Liver (tissue), 9 donors: ENCODE results near the gene PIP4K2A. TPM values are rescaled to one million over a fixed set of nuclear protein-coding genes. Genes with fewer than 3 reads are reported as not detected.

Experiments
- DNase-seq: peaks from one replicate; pipeline ENCODE4 v3.0.0-alpha.2; 2017; ENCODE audit warnings: low spot score
- H3K27ac ChIP-seq, 2 donors: one replicate each; pipeline ENCODE4 v1.7.0; 2013; ENCODE audit warnings: inconsistent platforms in 2 of 2, low read length in 2 of 2, control low read depth in 1 of 2, low read depth in 1 of 2, mild to moderate bottlenecking in 1 of 2
- H3K27me3 ChIP-seq, 4 donors: one replicate each; pipeline versions ENCODE4 v1.6.1 to v1.7.0; 2013; ENCODE audit warnings: low read length in 3 of 4, inconsistent platforms in 1 of 4, mild to moderate bottlenecking in 1 of 4, moderate library complexity in 1 of 4; ENCODE audit not compliant: control insufficient read depth in 4 of 4, insufficient read depth in 4 of 4
- H3K36me3 ChIP-seq, 4 donors: one replicate each; pipeline versions ENCODE4 v1.6.1 to v1.7.0; 2013; ENCODE audit warnings: low read length in 3 of 4, mild to moderate bottlenecking in 3 of 4, low read depth in 1 of 4, moderate library complexity in 1 of 4; ENCODE audit not compliant: control insufficient read depth in 4 of 4, insufficient read depth in 3 of 4
- H3K4me1 ChIP-seq, 4 donors: one replicate each; pipeline versions ENCODE4 v1.6.1 to v1.7.0; 2013; ENCODE audit warnings: low read length in 3 of 4, mild to moderate bottlenecking in 3 of 4, moderate library complexity in 1 of 4; ENCODE audit not compliant: control insufficient read depth in 4 of 4, insufficient read depth in 4 of 4
- H3K4me3 ChIP-seq, 3 donors: one replicate each; pipeline versions ENCODE4 v1.6.1 to v1.7.0; 2013; ENCODE audit warnings: low read length in 3 of 3, control low read depth in 1 of 3, low read depth in 1 of 3, mild to moderate bottlenecking in 1 of 3
- H3K9ac ChIP-seq, 2 donors: one replicate each; pipeline ENCODE4 v1.7.0; 2013; ENCODE audit warnings: low read length in 2 of 2, mild to moderate bottlenecking in 2 of 2, moderate library complexity in 2 of 2, control low read depth in 1 of 2, low read depth in 1 of 2
- H3K9me3 ChIP-seq, 4 donors: one replicate each; pipeline versions ENCODE4 v1.6.1 to v1.7.0; 2013; ENCODE audit warnings: low read length in 3 of 4; ENCODE audit not compliant: control insufficient read depth in 4 of 4
- EGR1 ChIP-seq, 2 donors: IDR thresholded peaks; 2 replicates each; pipeline ENCODE4 v1.6.1; 2016 to 2018; ENCODE audit warnings: antibody characterized with exemption in 2 of 2, low read depth in 2 of 2
- FOXA2 ChIP-seq: IDR thresholded peaks from 2 replicates; pipeline ENCODE4 v1.6.1; 2016; ENCODE audit warnings: antibody characterized with exemption
- GABPA ChIP-seq, 2 donors: IDR thresholded peaks in 1 of 2; conservative IDR thresholded peaks in 1 of 2; 2 replicates each; pipeline ENCODE4 v1.6.1; 2016; ENCODE audit warnings: antibody characterized with exemption in 2 of 2, mild to moderate bottlenecking in 1 of 2, moderate library complexity in 1 of 2
- HNF4A ChIP-seq, 2 donors: conservative IDR thresholded peaks; 2 replicates each; pipeline ENCODE4 v1.6.1; 2016; ENCODE audit warnings: antibody characterized with exemption in 2 of 2, mild to moderate bottlenecking in 2 of 2
- JUND ChIP-seq, 2 donors: IDR thresholded peaks; 2 replicates each; pipeline ENCODE4 v1.6.1; 2016; ENCODE audit warnings: antibody characterized with exemption in 2 of 2
- NR2F2 ChIP-seq: IDR thresholded peaks from 2 replicates; pipeline ENCODE4 v1.6.1; 2016; ENCODE audit warnings: antibody characterized with exemption
- RAD21 ChIP-seq, 2 donors: IDR thresholded peaks; 2 replicates each; pipeline ENCODE4 v1.6.1; 2016; ENCODE audit warnings: antibody characterized with exemption in 2 of 2, mild to moderate bottlenecking in 2 of 2
- SP1 ChIP-seq: IDR thresholded peaks from 2 replicates; pipeline ENCODE4 v1.6.1; 2018; ENCODE audit warnings: antibody characterized with exemption, mild to moderate bottlenecking
- TAF1 ChIP-seq: conservative IDR thresholded peaks from 2 replicates; pipeline ENCODE4 v1.6.1; 2016; ENCODE audit warnings: antibody characterized with exemption, mild to moderate bottlenecking
- YY1 ChIP-seq: IDR thresholded peaks from 2 replicates; pipeline ENCODE4 v1.6.1; 2016; ENCODE audit warnings: antibody characterized with exemption, mild to moderate bottlenecking
- ZBTB33 ChIP-seq: IDR thresholded peaks from 2 replicates; pipeline ENCODE4 v1.6.1; 2016; ENCODE audit warnings: antibody characterized with exemption
- WGBS: extraction: QIAGEN DNeasy Blood & Tissue Kit; methylation state at CpG from one replicate; pipeline ENCODE4 v1.1.7; 2013; 5-methylcytosine and 5-hydroxymethylcytosine counted together
- polyA plus RNA-seq, 2 donors: library from polyadenylated mRNA; stranded (reverse) in 1 of 2; unstranded in 1 of 2; fragments of 200-250 nt in 1 of 2; fragments of >200 nt in 1 of 2; fragmentation: Nextera tagmentation in 1 of 2; extraction: Ambion mirVana in 1 of 2; gene quantifications; one replicate each; pipeline versions ENCODE4 v1.2.1 to v1.2.3, GENCODE V29; 2013 to 2015
- total RNA-seq, 2 donors: library from RNA; depleted of rRNA; stranded (reverse); fragments of >200 nt; gene quantifications; one replicate each; pipeline ENCODE4 v1.2.3, GENCODE V29; 2014
- TF ChIP-seq, protein P1 (sequence below): IDR thresholded peaks from 2 replicates; pipeline ENCODE4 v1.6.1; 2016; ENCODE audit warnings: antibody characterized with exemption, mild to moderate bottlenecking
- TF ChIP-seq, protein P2 (sequence below): fragments of 150-350 bp; IDR thresholded peaks from 2 replicates; pipeline ENCODE4 v1.5.1; 2017; ENCODE audit warnings: improper control_type of control experiment, low read depth, low read length; ENCODE audit not compliant: missing input control
- donor health status: healthy.
- donor health status: healthy.
- donor health status: healthy.
- donor health status: healthy.
- donor health status: healthy.

The PIP4K2A gene
- total and polyA plus RNA-seq, 4 donors: 6.4 to 53.7 (median 8.6) TPM

DNA sequence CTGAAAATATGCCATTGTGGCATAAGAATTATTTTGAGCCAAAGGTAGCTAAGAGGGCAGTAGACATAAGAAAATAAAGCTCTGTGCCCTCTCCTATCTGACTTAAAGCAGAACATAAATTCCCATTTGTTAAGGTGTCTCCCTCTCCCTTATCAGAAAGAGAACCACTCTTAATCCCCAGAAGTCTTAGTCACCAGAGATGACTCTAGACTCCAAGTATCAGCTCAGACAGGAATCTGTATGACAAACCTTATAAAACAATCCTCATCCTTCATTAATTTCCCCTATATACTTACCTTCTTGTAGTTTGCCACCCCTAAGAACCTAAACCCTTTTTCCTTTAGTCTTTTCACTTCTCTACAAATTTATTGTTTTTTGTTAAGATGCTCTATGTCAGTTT is 21.8 kb upstream of the PIP4K2A start:
- H3K27me3 ChIP-seq: no peaks in the 10 kb centered on the region
- TF ChIP-seq, protein P1, sequence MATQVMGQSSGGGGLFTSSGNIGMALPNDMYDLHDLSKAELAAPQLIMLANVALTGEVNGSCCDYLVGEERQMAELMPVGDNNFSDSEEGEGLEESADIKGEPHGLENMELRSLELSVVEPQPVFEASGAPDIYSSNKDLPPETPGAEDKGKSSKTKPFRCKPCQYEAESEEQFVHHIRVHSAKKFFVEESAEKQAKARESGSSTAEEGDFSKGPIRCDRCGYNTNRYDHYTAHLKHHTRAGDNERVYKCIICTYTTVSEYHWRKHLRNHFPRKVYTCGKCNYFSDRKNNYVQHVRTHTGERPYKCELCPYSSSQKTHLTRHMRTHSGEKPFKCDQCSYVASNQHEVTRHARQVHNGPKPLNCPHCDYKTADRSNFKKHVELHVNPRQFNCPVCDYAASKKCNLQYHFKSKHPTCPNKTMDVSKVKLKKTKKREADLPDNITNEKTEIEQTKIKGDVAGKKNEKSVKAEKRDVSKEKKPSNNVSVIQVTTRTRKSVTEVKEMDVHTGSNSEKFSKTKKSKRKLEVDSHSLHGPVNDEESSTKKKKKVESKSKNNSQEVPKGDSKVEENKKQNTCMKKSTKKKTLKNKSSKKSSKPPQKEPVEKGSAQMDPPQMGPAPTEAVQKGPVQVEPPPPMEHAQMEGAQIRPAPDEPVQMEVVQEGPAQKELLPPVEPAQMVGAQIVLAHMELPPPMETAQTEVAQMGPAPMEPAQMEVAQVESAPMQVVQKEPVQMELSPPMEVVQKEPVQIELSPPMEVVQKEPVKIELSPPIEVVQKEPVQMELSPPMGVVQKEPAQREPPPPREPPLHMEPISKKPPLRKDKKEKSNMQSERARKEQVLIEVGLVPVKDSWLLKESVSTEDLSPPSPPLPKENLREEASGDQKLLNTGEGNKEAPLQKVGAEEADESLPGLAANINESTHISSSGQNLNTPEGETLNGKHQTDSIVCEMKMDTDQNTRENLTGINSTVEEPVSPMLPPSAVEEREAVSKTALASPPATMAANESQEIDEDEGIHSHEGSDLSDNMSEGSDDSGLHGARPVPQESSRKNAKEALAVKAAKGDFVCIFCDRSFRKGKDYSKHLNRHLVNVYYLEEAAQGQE: no peak
- H3K4me3 ChIP-seq: no peak overlapping the region
- no peak for DNase-seq
- no peaks in the 10 kb centered on the region for H3K9me3 ChIP-seq
- H3K36me3 ChIP-seq: no peaks in the 10 kb centered on the region
- no peak overlapping the region for H3K9ac ChIP-seq
- H3K4me1 ChIP-seq: peaks cover 0 to 2% (median 0%) of the 10 kb centered on the region in 4 donors
- H3K27ac ChIP-seq: no peak overlapping the region

- TF ChIP-seq EGR1 (IDR thresholded peaks at IDR 0.05; ENCODE audit: low read depth in 2 of 2) (no peak), NR2F2 (no peak), FOXA2 (no peak), HNF4A (conservative IDR thresholded peaks at IDR 0.05) (no peak)
- H3K27ac ChIP-seq: no peak overlapping the region
- H3K9ac ChIP-seq: no peak overlapping the region
- H3K9me3 ChIP-seq: no peaks in the 10 kb centered on the region
- H3K36me3 ChIP-seq: no peaks in the 10 kb centered on the region
- H3K4me1 ChIP-seq: peaks cover 0 to 2% (median 0%) of the 10 kb centered on the region in 4 donors
- H3K27me3 ChIP-seq: no peaks in the 10 kb centered on the region
- no peak overlapping the region for H3K4me3 ChIP-seq
- 84% methylated on average over 3 of the region's 3 CpGs for WGBS
- no peak for DNase-seq
Measured at GRCh38 chr10:22733992-22734391, 19.6 kb upstream of the PIP4K2A start.

GRCh38 chr10:22727663-22728062 is 13.3 kb upstream of the PIP4K2A start:
- WGBS: 83% methylated on average over 3 of the region's 3 CpGs
- no peaks in the 10 kb centered on the region for H3K36me3 ChIP-seq
- TF ChIP-seq FOXA2 (no peak), RAD21 (IDR thresholded peaks at IDR 0.05) (no peak), NR2F2 (no peak), ZBTB33 (no peak), JUND (IDR thresholded peaks at IDR 0.05) (no peak), GABPA (IDR thresholded peaks at IDR 0.05 in 1 of 2, conservative IDR thresholded peaks at IDR 0.05 in 1 of 2) (no peak), YY1 (no peak), SP1 (no peak), EGR1 (IDR thresholded peaks at IDR 0.05; ENCODE audit: low read depth in 2 of 2) (no peak), TAF1 (no peak)
- TF ChIP-seq, protein P2, sequence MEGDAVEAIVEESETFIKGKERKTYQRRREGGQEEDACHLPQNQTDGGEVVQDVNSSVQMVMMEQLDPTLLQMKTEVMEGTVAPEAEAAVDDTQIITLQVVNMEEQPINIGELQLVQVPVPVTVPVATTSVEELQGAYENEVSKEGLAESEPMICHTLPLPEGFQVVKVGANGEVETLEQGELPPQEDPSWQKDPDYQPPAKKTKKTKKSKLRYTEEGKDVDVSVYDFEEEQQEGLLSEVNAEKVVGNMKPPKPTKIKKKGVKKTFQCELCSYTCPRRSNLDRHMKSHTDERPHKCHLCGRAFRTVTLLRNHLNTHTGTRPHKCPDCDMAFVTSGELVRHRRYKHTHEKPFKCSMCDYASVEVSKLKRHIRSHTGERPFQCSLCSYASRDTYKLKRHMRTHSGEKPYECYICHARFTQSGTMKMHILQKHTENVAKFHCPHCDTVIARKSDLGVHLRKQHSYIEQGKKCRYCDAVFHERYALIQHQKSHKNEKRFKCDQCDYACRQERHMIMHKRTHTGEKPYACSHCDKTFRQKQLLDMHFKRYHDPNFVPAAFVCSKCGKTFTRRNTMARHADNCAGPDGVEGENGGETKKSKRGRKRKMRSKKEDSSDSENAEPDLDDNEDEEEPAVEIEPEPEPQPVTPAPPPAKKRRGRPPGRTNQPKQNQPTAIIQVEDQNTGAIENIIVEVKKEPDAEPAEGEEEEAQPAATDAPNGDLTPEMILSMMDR: no peak
- TF ChIP-seq, protein P1: no peak

More at GRCh38 chr10:22727663-22728062, 13.3 kb upstream of the PIP4K2A start:
- H3K27me3 ChIP-seq: no peaks in the 10 kb centered on the region
- no peaks in the 10 kb centered on the region for H3K9me3 ChIP-seq
- no peak overlapping the region for H3K4me3 ChIP-seq
- H3K9ac ChIP-seq: no peak overlapping the region
- no peaks in the 10 kb centered on the region for H3K4me1 ChIP-seq
- no peak overlapping the region for H3K27ac ChIP-seq
- DNase-seq: no peak
